HL-60 (cell line): Measurements from ENCODE around the gene RSPO1.

Source experiments
- DNase-seq, 2 experiments: peaks; one replicate each; pipeline ENCODE4 v3.0.0-alpha.2; 2010 to 2020; ENCODE audit warnings: low read depth in 1 of 2, low spot score in 1 of 2
- H3K27ac ChIP-seq: fragments of 250-450 bp; sonication (Bioruptor Pico); replicated peaks from 2 replicates; pipeline ENCODE4 v1.5.1; 2020; ENCODE audit warnings: mild to moderate bottlenecking, moderate library complexity
- H3K27me3 ChIP-seq: fragments of 250-450 bp; sonication (Bioruptor Pico); 2 replicates; pipeline ENCODE4 v1.5.1; 2021; ENCODE audit warnings: mild to moderate bottlenecking, moderate library complexity; ENCODE audit not compliant: insufficient read depth, poor library complexity, severe bottlenecking
- H3K4me3 ChIP-seq: replicated peaks from 2 replicates; pipeline ENCODE4 v1.5.1; 2011; ENCODE audit warnings: mild to moderate bottlenecking, control low read depth, low read length; ENCODE audit not compliant: insufficient read depth
- GABPA ChIP-seq: IDR thresholded peaks from 2 replicates; pipeline ENCODE4 v1.6.1; 2012; ENCODE audit warnings: low read depth
- POLR2AphosphoS5 ChIP-seq: IDR thresholded peaks from 2 replicates; pipeline ENCODE4 v1.6.1; 2012; ENCODE audit warnings: low read depth
- SPI1 ChIP-seq: IDR thresholded peaks from 2 replicates; pipeline ENCODE4 v1.6.1; 2012; ENCODE audit warnings: low read depth, mild to moderate bottlenecking, borderline replicate concordance
- TF ChIP-seq, protein P1 (sequence below): IDR thresholded peaks from one replicate; pipeline ENCODE4 v1.5.1; 2011; ENCODE audit warnings: low read length, control low read depth, inconsistent platforms; ENCODE audit not compliant: insufficient read depth
- TF ChIP-seq, protein P2 (sequence below): IDR thresholded peaks from 2 replicates; pipeline ENCODE4 v1.6.1; 2012; ENCODE audit warnings: low read depth; ENCODE audit not compliant: insufficient replicate concordance

The RSPO1 gene

DNA sequence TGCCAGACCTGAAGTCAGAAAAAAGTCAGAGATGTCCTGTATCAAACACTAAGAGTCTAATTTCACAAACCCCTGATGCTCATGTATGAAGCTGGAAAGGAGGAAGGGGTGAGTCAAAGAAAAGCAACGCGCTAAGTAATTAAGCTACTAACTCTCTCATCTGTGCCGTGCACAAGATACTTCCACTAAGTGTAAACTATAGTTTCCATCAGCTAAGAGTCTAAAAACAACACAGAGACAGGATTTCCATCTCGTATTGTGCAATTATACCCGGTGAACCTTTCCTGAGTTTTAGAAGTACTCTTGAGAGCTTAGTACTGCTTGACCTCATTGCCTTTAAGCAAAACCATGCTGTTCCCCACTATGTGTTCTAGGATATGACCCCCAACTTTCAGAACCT is 59.0 kb downstream of the RSPO1 start:
- TF ChIP-seq, protein P1, sequence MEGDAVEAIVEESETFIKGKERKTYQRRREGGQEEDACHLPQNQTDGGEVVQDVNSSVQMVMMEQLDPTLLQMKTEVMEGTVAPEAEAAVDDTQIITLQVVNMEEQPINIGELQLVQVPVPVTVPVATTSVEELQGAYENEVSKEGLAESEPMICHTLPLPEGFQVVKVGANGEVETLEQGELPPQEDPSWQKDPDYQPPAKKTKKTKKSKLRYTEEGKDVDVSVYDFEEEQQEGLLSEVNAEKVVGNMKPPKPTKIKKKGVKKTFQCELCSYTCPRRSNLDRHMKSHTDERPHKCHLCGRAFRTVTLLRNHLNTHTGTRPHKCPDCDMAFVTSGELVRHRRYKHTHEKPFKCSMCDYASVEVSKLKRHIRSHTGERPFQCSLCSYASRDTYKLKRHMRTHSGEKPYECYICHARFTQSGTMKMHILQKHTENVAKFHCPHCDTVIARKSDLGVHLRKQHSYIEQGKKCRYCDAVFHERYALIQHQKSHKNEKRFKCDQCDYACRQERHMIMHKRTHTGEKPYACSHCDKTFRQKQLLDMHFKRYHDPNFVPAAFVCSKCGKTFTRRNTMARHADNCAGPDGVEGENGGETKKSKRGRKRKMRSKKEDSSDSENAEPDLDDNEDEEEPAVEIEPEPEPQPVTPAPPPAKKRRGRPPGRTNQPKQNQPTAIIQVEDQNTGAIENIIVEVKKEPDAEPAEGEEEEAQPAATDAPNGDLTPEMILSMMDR, result no peak
- TF ChIP-seq SPI1 (no peak), GABPA (no peak), POLR2AphosphoS5 (no peak)
- TF ChIP-seq, protein P2, sequence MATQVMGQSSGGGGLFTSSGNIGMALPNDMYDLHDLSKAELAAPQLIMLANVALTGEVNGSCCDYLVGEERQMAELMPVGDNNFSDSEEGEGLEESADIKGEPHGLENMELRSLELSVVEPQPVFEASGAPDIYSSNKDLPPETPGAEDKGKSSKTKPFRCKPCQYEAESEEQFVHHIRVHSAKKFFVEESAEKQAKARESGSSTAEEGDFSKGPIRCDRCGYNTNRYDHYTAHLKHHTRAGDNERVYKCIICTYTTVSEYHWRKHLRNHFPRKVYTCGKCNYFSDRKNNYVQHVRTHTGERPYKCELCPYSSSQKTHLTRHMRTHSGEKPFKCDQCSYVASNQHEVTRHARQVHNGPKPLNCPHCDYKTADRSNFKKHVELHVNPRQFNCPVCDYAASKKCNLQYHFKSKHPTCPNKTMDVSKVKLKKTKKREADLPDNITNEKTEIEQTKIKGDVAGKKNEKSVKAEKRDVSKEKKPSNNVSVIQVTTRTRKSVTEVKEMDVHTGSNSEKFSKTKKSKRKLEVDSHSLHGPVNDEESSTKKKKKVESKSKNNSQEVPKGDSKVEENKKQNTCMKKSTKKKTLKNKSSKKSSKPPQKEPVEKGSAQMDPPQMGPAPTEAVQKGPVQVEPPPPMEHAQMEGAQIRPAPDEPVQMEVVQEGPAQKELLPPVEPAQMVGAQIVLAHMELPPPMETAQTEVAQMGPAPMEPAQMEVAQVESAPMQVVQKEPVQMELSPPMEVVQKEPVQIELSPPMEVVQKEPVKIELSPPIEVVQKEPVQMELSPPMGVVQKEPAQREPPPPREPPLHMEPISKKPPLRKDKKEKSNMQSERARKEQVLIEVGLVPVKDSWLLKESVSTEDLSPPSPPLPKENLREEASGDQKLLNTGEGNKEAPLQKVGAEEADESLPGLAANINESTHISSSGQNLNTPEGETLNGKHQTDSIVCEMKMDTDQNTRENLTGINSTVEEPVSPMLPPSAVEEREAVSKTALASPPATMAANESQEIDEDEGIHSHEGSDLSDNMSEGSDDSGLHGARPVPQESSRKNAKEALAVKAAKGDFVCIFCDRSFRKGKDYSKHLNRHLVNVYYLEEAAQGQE, result no peak
- no peak overlapping the region for H3K4me3 ChIP-seq
- H3K27ac ChIP-seq, result no peak overlapping the region

DNA sequence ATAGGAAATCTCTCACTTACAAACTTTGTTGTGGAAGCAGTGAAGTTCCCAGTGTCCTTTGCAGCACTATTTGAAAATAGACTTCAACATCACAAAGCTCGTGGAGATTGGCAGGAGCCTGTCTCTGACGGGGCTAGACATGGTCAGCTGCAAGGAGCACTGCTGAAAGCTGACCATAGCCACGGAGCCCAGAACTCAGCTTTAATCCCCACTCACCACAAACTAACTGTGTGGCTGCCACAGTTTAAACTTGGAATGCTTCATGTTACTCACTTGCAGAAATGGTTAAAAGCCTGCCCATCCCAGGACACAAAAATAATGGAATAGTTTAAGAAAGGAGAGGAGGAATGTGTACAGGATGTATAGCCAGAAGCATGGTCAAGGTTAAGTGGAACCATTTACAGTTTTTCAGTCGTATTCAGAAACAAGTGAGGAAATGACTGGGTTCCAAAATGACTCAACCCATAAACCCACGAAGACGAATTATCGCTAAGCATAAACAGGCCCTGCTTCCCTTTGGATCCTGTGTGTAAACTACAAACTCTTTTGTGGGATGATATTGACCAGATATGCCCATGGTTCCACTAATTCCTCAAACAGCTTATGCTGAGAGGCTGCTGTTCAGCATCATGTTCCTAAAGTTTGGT is 59.7 kb downstream of the RSPO1 start:
- Histone ChIP-seq H3K4me3 (no peak overlapping the region), H3K27me3 (no peaks in the 10 kb centered on the region), H3K27ac (no peak overlapping the region)
- TF ChIP-seq POLR2AphosphoS5 (no peak), GABPA (no peak), SPI1 (no peak)
- TF ChIP-seq, protein P1, result no peak
- TF ChIP-seq, protein P2, result no peak
- no peak for DNase-seq

More for the DNA sequence above, 59.0 kb downstream of the RSPO1 start:
- H3K27me3 ChIP-seq, result no peaks in the 10 kb centered on the region
- no peak for DNase-seq

DNA sequence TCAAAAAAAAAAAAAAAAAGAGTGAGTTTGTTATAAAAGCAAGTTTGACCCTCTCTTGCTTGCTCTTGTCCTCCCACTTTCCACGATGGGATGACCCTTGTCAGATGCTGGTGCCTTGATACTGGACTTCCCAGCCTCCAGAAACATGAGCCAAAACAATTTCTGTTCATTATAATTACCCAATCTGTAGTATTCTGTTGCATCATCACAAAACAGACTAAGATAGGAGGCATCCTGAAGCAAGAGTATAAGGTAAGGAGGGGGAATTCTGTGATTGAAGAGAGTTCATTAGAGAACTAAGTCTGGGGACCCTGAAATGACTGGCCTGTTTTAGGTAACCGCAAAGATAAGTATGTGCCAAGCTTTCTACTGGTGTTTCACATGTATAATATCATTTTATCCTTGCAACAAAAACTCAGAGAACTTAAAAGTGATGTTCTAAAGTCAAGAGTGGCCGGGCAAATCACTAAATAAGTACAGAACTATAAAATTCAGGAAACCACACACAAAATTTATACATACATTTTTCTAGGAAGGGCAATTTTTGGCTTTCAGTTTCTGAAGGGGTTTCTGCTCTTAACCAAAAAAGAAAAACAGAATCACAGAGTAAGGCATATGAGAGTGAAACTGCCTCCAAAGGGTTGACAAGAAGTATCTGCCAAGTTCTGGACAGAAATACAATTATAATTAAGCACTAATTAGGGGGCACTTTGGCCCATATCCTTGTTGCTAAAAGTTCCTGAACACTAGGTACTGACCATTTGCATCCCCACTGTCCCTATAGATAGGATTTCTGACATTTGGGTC is 64.0 kb downstream of the RSPO1 start:
- no peaks in the 10 kb centered on the region for H3K27me3 ChIP-seq
- no peak overlapping the region for H3K27ac ChIP-seq
- no peak for DNase-seq
- TF ChIP-seq, protein P2, result no peak
- TF ChIP-seq, protein P1, result no peak
- no peak for TF ChIP-seq SPI1
- no peak for TF ChIP-seq POLR2AphosphoS5
- TF ChIP-seq GABPA, result no peak
- H3K4me3 ChIP-seq, result no peak overlapping the region
